Mammary epithelial cell (primary cell): ENCODE results near the gene RD3L.

Source experiments
- CTCF ChIP-seq, 2 donors: IDR thresholded peaks in 1 of 2; conservative IDR thresholded peaks in 1 of 2; 2 replicates each; pipeline ENCODE4 v1.5.1; 2011 to 2012; ENCODE audit warnings: inconsistent platforms in 2 of 2, low read length in 2 of 2, mild to moderate bottlenecking in 2 of 2, control low read depth in 1 of 2, low read depth in 1 of 2; ENCODE audit not compliant: insufficient read depth in 1 of 2; ENCODE audit errors: extremely low read depth in 1 of 2
- EZH2 ChIP-seq: IDR thresholded peaks from 2 replicates; pipeline ENCODE4 v1.6.1; 2012; ENCODE audit warnings: low read length, inconsistent platforms, borderline replicate concordance

- TF ChIP-seq CTCF (conservative IDR thresholded peaks at IDR 0.05 in 1 of 2, IDR thresholded peaks at IDR 0.05 in 1 of 2; ENCODE audit: extremely low read depth in 1 of 2, insufficient read depth in 1 of 2, low read depth in 1 of 2, low read length in 2 of 2), result no peak
- no peak for TF ChIP-seq EZH2
Measured at GRCh38 chr14:103930051-103930604, 12.2 kb downstream of the RD3L start.
